Fibroblast of the aortic adventitia (primary cell): ENCODE measurements around the gene SERINC5. TPM values are rescaled to one million over a fixed set of nuclear protein-coding genes. Genes with fewer than 3 reads are reported as not detected.

Experiments used
- DNase-seq: peaks from one replicate; pipeline ENCODE4 v3.0.0-alpha.2; 2010; ENCODE audit warnings: low read depth
- H3K4me3 ChIP-seq: 2 replicates; pipeline ENCODE4 v1.5.1; 2011; ENCODE audit warnings: low read depth, mild to moderate bottlenecking, control low read depth, low read length, moderate library complexity
- total RNA-seq: library from RNA; depleted of rRNA; stranded (reverse); fragments of >200 nt; gene quantifications from 2 replicates; pipeline ENCODE4 v1.2.3, GENCODE V29; 2012; ENCODE audit warnings: low replicate concordance
- TF ChIP-seq, protein P1 (sequence below): IDR thresholded peaks from 2 replicates; pipeline ENCODE4 v1.5.1; 2011; ENCODE audit warnings: mild to moderate bottlenecking, low read length, control low read depth, inconsistent platforms; ENCODE audit not compliant: insufficient read depth

Gene SERINC5
- total RNA-seq, 1 donor, result 17.1 TPM

- no peak for DNase-seq
- TF ChIP-seq, protein P1, sequence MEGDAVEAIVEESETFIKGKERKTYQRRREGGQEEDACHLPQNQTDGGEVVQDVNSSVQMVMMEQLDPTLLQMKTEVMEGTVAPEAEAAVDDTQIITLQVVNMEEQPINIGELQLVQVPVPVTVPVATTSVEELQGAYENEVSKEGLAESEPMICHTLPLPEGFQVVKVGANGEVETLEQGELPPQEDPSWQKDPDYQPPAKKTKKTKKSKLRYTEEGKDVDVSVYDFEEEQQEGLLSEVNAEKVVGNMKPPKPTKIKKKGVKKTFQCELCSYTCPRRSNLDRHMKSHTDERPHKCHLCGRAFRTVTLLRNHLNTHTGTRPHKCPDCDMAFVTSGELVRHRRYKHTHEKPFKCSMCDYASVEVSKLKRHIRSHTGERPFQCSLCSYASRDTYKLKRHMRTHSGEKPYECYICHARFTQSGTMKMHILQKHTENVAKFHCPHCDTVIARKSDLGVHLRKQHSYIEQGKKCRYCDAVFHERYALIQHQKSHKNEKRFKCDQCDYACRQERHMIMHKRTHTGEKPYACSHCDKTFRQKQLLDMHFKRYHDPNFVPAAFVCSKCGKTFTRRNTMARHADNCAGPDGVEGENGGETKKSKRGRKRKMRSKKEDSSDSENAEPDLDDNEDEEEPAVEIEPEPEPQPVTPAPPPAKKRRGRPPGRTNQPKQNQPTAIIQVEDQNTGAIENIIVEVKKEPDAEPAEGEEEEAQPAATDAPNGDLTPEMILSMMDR, result no peak
- H3K4me3 ChIP-seq, result no peak overlapping the region
Measured at GRCh38 chr5:80230269-80230992, 25.4 kb downstream of the SERINC5 start.

DNA sequence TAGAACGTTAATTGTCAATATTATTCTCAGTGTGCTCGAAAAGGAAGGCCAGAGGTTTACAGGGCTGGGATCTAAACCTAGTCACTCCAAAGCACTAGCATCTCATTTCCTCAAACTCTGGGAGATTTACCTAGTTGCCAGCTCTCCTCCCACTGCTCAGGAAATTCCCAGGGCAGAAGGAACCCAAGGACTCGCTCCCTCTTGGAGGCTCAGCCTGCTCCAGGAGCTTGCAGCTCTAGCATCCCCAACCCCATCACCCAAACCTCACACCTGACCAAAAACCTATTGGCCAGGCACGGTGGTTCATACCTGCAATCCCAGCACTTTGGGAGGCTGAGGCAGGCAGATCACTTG is 26.0 kb downstream of the SERINC5 start:
- TF ChIP-seq, protein P1, result no peak
- DNase-seq, result no peak
- H3K4me3 ChIP-seq, result no peak overlapping the region

- no peak for DNase-seq
- TF ChIP-seq, protein P1, result no peak
- H3K4me3 ChIP-seq, result no peak overlapping the region
Measured at GRCh38 chr5:80227979-80228596, 27.8 kb downstream of the SERINC5 start.

- DNase-seq, result no peak
- TF ChIP-seq, protein P1, result no peak
- H3K4me3 ChIP-seq, result no peak overlapping the region
Measured at GRCh38 chr5:80225934-80226326, 29.9 kb downstream of the SERINC5 start.

DNA sequence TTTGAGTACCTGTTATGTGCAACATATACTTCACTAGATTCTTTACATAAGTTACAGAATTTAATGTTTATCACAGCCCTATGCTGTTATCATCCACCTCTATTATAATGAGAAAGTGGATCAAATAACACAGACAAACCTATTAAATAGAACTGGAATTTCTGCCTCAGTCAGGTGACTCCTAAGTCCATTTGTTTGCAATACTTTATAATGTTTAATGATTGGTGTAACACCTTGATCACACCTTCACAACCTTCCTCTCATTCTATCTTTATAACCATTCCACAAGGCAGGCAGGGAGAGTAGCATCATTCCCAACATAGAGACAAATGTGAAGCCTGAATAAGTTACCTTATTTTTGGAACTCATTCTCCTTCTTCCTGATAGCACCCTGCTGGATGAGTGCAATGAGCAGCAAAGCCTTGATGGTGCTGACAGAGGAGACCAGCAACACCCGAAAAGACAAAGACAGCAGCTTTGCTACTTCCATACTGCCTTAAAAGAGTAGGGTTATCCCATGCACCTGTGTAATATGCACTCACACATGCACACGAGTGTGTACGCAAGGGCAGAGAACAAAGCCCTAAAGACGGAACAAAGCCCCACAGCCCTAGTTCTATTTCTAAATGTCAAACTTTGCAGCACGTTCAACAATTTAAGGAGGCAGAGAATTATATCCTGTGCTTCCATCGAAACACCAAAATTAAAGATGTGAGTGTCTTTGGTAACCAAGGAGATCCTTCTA is 30.5 kb downstream of the SERINC5 start:
- TF ChIP-seq, protein P1, result no peak
- no peak for DNase-seq
- H3K4me3 ChIP-seq, result no peak overlapping the region

DNA sequence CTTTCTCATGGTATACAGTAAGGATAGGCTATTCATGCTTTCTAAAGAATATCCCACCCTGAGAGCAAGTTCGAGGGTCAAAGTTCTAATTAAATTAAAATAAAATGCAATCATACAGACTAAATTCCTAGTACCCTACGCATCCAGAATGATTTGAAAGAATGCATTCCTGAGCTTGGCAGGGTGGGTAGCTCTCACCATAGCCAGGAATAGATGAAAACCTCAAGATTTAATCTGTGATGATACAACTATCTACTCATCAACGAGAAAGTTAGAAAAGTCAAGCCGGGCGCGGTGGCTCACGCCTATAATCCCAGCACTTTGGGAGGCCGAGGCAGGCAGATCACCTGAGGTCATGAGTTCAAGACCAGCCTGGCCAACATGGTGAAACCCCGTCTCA is 32.3 kb downstream of the SERINC5 start:
- TF ChIP-seq, protein P1, result no peak
- no peak overlapping the region for H3K4me3 ChIP-seq
- no peak for DNase-seq
